H1 (cell line): ENCODE measurements around the gene XPO6. TPM values are rescaled to one million over a fixed set of nuclear protein-coding genes. Genes with fewer than 3 reads are reported as not detected.

Experiments used
- ATF2 ChIP-seq: IDR thresholded peaks from 2 replicates; pipeline ENCODE4 v1.6.1; 2012; ENCODE audit warnings: low read length, inconsistent platforms
- ATF3 ChIP-seq: IDR thresholded peaks from 2 replicates; pipeline ENCODE4 v1.6.1; 2011; ENCODE audit warnings: low read depth, mild to moderate bottlenecking, low read length; ENCODE audit not compliant: insufficient read depth
- CHD7 ChIP-seq: fragments of 300-600 bp; sonication (generic); IDR thresholded peaks from 2 replicates; pipeline ENCODE4 v1.7.1; 2012; ENCODE audit warnings: low read length, moderate library complexity, mild to moderate bottlenecking, inconsistent platforms; ENCODE audit not compliant: insufficient replicate concordance
- POLR2AphosphoS5 ChIP-seq: IDR thresholded peaks from 2 replicates; pipeline ENCODE4 v1.6.1; 2011; ENCODE audit warnings: low read depth, low read length
- POU5F1 ChIP-seq: IDR thresholded peaks from 2 replicates; pipeline ENCODE4 v1.6.1; 2011; ENCODE audit warnings: low read depth, mild to moderate bottlenecking, low read length, moderate library complexity
- RAD21 ChIP-seq, 2 experiments: IDR thresholded peaks in 1 of 2; conservative IDR thresholded peaks in 1 of 2; 2 replicates each; pipeline ENCODE4 v1.6.1; 2011; ENCODE audit warnings: low read depth in 2 of 2, low read length in 2 of 2, improper control_type of control experiment in 1 of 2, inconsistent platforms in 1 of 2, mild to moderate bottlenecking in 1 of 2, moderate library complexity in 1 of 2
- TBP ChIP-seq: IDR thresholded peaks from 2 replicates; pipeline ENCODE4 v1.6.1; 2011; ENCODE audit warnings: low read depth, low read length, improper control_type of control experiment
- polyA plus RNA-seq, 7 experiments: library from polyadenylated mRNA; depleted of rRNA in 3 of 7; stranded (reverse) in 5 of 7; unstranded in 2 of 7; fragments of >200 nt in 5 of 7; fragments of 200-250 nt in 2 of 7; gene quantifications; 1 replicate in 5 of 7; 2 replicates in 1 of 7; 4 replicates in 1 of 7; pipeline versions ENCODE4 v1.2.1 to v1.2.3, GENCODE V29; 2011 to 2013; ENCODE audit warnings: missing spikeins in 2 of 7, mixed read lengths in 2 of 7
- total RNA-seq: library from RNA; stranded (reverse); fragmentation: NEBNext Ultra II Directional; extraction: Animal tissue kit (Norgen Biotek cat#: 25700); gene quantifications from 2 replicates; pipeline ENCODE4 v1.2.1, GENCODE V29; 2021

XPO6 gene
- total and polyA plus RNA-seq, 2 of the 8 experiments (the other 6 are each of a cell fraction or from before 2014, with no cell fraction given) = 152 to 254 TPM

- no peak for TF ChIP-seq CHD7
- TF ChIP-seq TBP = no peak
- TF ChIP-seq ATF3 = no peak
- TF ChIP-seq ATF2 = no peak
- no peak for TF ChIP-seq POLR2AphosphoS5
- TF ChIP-seq POU5F1 = no peak
- TF ChIP-seq RAD21 (IDR thresholded peaks at IDR 0.05 in 1 of 2, conservative IDR thresholded peaks at IDR 0.05 in 1 of 2; ENCODE audit: low read depth in 2 of 2, low read length in 2 of 2) = no peak
These were observed 122.4 kb downstream of the XPO6 start (continued) for GRCh38 chr16:28089205-28089991.
